ENCODE measurements around the gene KIF19. TPM values are rescaled to one million over a fixed set of nuclear protein-coding genes. Genes with fewer than 3 reads are reported as not detected.

Gene KIF19
- total and polyA plus RNA-seq, 4 donors, result 0.42 to 2.1 (median 0.83) TPM

- Histone ChIP-seq H3K36me3 (ENCODE audit: control insufficient read depth in 4 of 4, insufficient read depth in 3 of 4, low read depth in 1 of 4, low read length in 3 of 4) (no peaks in the 10 kb centered on the region), H3K4me1 (ENCODE audit: control insufficient read depth in 4 of 4, insufficient read depth in 4 of 4, low read length in 3 of 4) (peaks cover 3 to 22% (median 15%) of the 10 kb centered on the region in 4 donors), H3K27me3 (ENCODE audit: control insufficient read depth in 4 of 4, insufficient read depth in 4 of 4, low read length in 3 of 4) (no peaks in the 10 kb centered on the region), H3K27ac (ENCODE audit: low read depth in 1 of 2, low read length in 2 of 2) (no peak overlapping the region), H3K9me3 (ENCODE audit: control insufficient read depth in 4 of 4, low read length in 3 of 4) (no peaks in the 10 kb centered on the region), H3K4me3 (ENCODE audit: low read depth in 1 of 3, low read length in 3 of 3) (no peak overlapping the region), H3K9ac (ENCODE audit: low read depth in 1 of 2, low read length in 2 of 2) (no peak overlapping the region)
- 97% methylated on average over 26 of the region's 26 CpGs for WGBS
- TF ChIP-seq JUND (IDR thresholded peaks at IDR 0.05), result no peak
- no peak for DNase-seq (ENCODE audit: low spot score)
Measured at GRCh38 chr17:74371653-74372147, 45.7 kb downstream of the KIF19 start.

DNA sequence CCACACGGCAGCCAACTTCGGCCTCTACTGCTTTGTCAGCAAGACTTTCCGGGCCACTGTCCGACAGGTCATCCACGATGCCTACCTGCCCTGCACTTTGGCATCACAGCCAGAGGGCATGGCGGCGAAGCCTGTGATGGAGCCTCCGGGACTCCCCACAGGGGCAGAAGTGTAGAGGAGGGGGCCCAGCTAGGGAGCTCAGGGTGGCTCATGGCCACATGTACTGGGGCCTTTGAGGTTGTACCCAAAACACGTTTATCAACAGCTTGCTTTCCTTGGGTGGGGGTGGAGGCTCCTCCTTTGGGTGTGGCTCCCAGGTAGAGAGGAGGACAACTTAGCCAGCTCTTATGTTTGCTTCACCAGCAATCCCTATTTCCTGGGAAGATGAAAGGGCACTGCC, 46.4 kb downstream of the KIF19 start:
- TF ChIP-seq RAD21 (IDR thresholded peaks at IDR 0.05), result no peak
- no peak for TF ChIP-seq GABPA (IDR thresholded peaks at IDR 0.05 in 1 of 2, conservative IDR thresholded peaks at IDR 0.05 in 1 of 2)
- TF ChIP-seq NR2F2 (IDR thresholded peaks at IDR 0.05), result no peak
- H3K9me3 ChIP-seq (ENCODE audit: control insufficient read depth in 4 of 4, low read length in 3 of 4), result no peaks in the 10 kb centered on the region
- peaks cover 3 to 22% (median 15%) of the 10 kb centered on the region in 4 donors for H3K4me1 ChIP-seq (ENCODE audit: control insufficient read depth in 4 of 4, insufficient read depth in 4 of 4, low read length in 3 of 4)
- no peak overlapping the region for H3K9ac ChIP-seq (ENCODE audit: low read depth in 1 of 2, low read length in 2 of 2)
- H3K27ac ChIP-seq (ENCODE audit: low read depth in 1 of 2, low read length in 2 of 2), result no peak overlapping the region
- no peak for DNase-seq (ENCODE audit: low spot score)
- 96% methylated on average over 9 of the region's 9 CpGs for WGBS
- H3K36me3 ChIP-seq (ENCODE audit: control insufficient read depth in 4 of 4, insufficient read depth in 3 of 4, low read depth in 1 of 4, low read length in 3 of 4), result no peaks in the 10 kb centered on the region
- H3K27me3 ChIP-seq (ENCODE audit: control insufficient read depth in 4 of 4, insufficient read depth in 4 of 4, low read length in 3 of 4), result no peaks in the 10 kb centered on the region
- H3K4me3 ChIP-seq (ENCODE audit: low read depth in 1 of 3, low read length in 3 of 3), result no peak overlapping the region

- no peaks in the 10 kb centered on the region for H3K27me3 ChIP-seq (ENCODE audit: control insufficient read depth in 4 of 4, insufficient read depth in 4 of 4, low read length in 3 of 4)
- no peak overlapping the region for H3K4me3 ChIP-seq (ENCODE audit: low read depth in 1 of 3, low read length in 3 of 3)
- no peaks in the 10 kb centered on the region for H3K9me3 ChIP-seq (ENCODE audit: control insufficient read depth in 4 of 4, low read length in 3 of 4)
- TF ChIP-seq CTCF (IDR thresholded peaks at IDR 0.05; ENCODE audit: low read depth, low read length, missing input control) (no peak), RAD21 (IDR thresholded peaks at IDR 0.05) (peak in 1 of 2 donors; percentile 58), FOXA1 (IDR thresholded peaks at IDR 0.05) (peak; percentile 66), NR2F2 (IDR thresholded peaks at IDR 0.05) (peak; percentile 27), SP1 (IDR thresholded peaks at IDR 0.05) (peak; percentile 90), YY1 (IDR thresholded peaks at IDR 0.05) (peak; percentile 57), HNF4G (IDR thresholded peaks at IDR 0.05) (peak; percentile 52), REST (IDR thresholded peaks at IDR 0.05) (peak; percentile 87), FOXA2 (IDR thresholded peaks at IDR 0.05) (peak; percentile 67), ATF3 (IDR thresholded peaks at IDR 0.05) (peak; percentile 54), EGR1 (IDR thresholded peaks at IDR 0.05; ENCODE audit: low read depth in 2 of 2) (no peak), HNF4A (conservative IDR thresholded peaks at IDR 0.05) (peak; percentile 86 to 91), TAF1 (conservative IDR thresholded peaks at IDR 0.05) (no peak), JUND (IDR thresholded peaks at IDR 0.05) (peak in 1 of 2 donors; percentile 95), RXRA (IDR thresholded peaks at IDR 0.05) (peak; percentile 92), GABPA (IDR thresholded peaks at IDR 0.05 in 1 of 2, conservative IDR thresholded peaks at IDR 0.05 in 1 of 2) (peak in 1 of 2 donors; percentile 73)
- TF ChIP-seq, protein P1, sequence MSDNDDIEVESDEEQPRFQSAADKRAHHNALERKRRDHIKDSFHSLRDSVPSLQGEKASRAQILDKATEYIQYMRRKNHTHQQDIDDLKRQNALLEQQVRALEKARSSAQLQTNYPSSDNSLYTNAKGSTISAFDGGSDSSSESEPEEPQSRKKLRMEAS (IDR thresholded peaks at IDR 0.05), result no peak
- TF ChIP-seq, protein P2, sequence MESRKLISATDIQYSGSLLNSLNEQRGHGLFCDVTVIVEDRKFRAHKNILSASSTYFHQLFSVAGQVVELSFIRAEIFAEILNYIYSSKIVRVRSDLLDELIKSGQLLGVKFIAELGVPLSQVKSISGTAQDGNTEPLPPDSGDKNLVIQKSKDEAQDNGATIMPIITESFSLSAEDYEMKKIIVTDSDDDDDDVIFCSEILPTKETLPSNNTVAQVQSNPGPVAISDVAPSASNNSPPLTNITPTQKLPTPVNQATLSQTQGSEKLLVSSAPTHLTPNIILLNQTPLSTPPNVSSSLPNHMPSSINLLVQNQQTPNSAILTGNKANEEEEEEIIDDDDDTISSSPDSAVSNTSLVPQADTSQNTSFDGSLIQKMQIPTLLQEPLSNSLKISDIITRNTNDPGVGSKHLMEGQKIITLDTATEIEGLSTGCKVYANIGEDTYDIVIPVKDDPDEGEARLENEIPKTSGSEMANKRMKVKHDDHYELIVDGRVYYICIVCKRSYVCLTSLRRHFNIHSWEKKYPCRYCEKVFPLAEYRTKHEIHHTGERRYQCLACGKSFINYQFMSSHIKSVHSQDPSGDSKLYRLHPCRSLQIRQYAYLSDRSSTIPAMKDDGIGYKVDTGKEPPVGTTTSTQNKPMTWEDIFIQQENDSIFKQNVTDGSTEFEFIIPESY (IDR thresholded peaks at IDR 0.05), result no peak
- WGBS, result 69% methylated on average over 15 of the region's 15 CpGs
- H3K9ac ChIP-seq (ENCODE audit: low read depth in 1 of 2, low read length in 2 of 2), result no peak overlapping the region
- peak overlapping the region; percentile 42 to 71 for H3K27ac ChIP-seq (ENCODE audit: low read depth in 1 of 2, low read length in 2 of 2)
- DNase-seq (ENCODE audit: low spot score), result peak; percentile 53
- no peaks in the 10 kb centered on the region for H3K36me3 ChIP-seq (ENCODE audit: control insufficient read depth in 4 of 4, insufficient read depth in 3 of 4, low read depth in 1 of 4, low read length in 3 of 4)
- H3K4me1 ChIP-seq (ENCODE audit: control insufficient read depth in 4 of 4, insufficient read depth in 4 of 4, low read length in 3 of 4), result peaks cover 3 to 14% (median 11%) of the 10 kb centered on the region in 4 donors
Measured at GRCh38 chr17:74373838-74374606, 48.0 kb downstream of the KIF19 start.

All from liver (tissue), 9 donors.